Naive thymus-derived CD4-positive, alpha-beta T cell (primary cell): ENCODE results near the gene RNU1-3. TPM values are rescaled to one million over a fixed set of nuclear protein-coding genes. Genes with fewer than 3 reads are reported as not detected.
"Not testable (repeated sequence)": the region's sequence is repeated elsewhere in the genome, so short reads cannot be mapped to it uniquely, and the experiment has no call there.

ENCODE experiments used
- ATAC-seq: fragments of 150-1000 bp; cut with Tn5 transposase; 2 replicates; pipeline ENCODE4 v1.10.0; 2021; ENCODE audit warnings: mild to moderate bottlenecking, moderate library complexity
- CTCF ChIA-PET: fragments of 350-600 bp; sonication (Branson Sonifier 250); formaldehyde crosslinking; loops from one replicate; lab custom pipeline; 2021; ENCODE audit warnings: antibody characterized with exemption; lab: Charles Lee
- POLR2A ChIA-PET: fragments of 350-600 bp; sonication (Branson Sonifier 250); formaldehyde crosslinking; loops from one replicate; lab custom pipeline; 2021; ENCODE audit warnings: antibody characterized with exemption, inconsistent platforms; lab: Charles Lee
- DNase-seq, 9 donors: peaks; one replicate each; pipeline versions ENCODE4 v3.0.0 to v3.0.0-alpha.2; 2020 to 2022; ENCODE audit warnings: mixed read lengths in 1 of 9
- H3K27ac ChIP-seq: one replicate; pipeline ENCODE4 v1.7.0; 2013; ENCODE audit warnings: mild to moderate bottlenecking, low read depth, low read length, moderate library complexity
- H3K27me3 ChIP-seq, 2 donors: one replicate each; pipeline ENCODE4 v1.7.0; 2013; ENCODE audit warnings: low read length in 2 of 2, mild to moderate bottlenecking in 2 of 2, moderate library complexity in 2 of 2; ENCODE audit not compliant: control insufficient read depth in 2 of 2, insufficient read depth in 2 of 2
- H3K36me3 ChIP-seq, 3 experiments: 1 replicate in 2 of 3; 2 replicates in 1 of 3; pipeline ENCODE4 v1.7.0; 2013; ENCODE audit warnings: low read length in 3 of 3, mild to moderate bottlenecking in 3 of 3, moderate library complexity in 1 of 3; ENCODE audit not compliant: insufficient read depth in 3 of 3, control insufficient read depth in 2 of 3
- H3K4me1 ChIP-seq, 2 donors: one replicate each; pipeline ENCODE4 v1.7.0; 2013; ENCODE audit warnings: low read length in 2 of 2, mild to moderate bottlenecking in 2 of 2, moderate library complexity in 1 of 2; ENCODE audit not compliant: control insufficient read depth in 2 of 2, insufficient read depth in 2 of 2
- H3K4me3 ChIP-seq: 2 replicates; pipeline ENCODE4 v1.7.0; 2013; ENCODE audit warnings: mild to moderate bottlenecking, low read length
- H3K9me3 ChIP-seq, 3 experiments: 1 replicate in 2 of 3; 2 replicates in 1 of 3; pipeline ENCODE4 v1.7.0; 2013; ENCODE audit warnings: low read length in 3 of 3; ENCODE audit not compliant: control insufficient read depth in 2 of 3
- H3K27ac Mint-ChIP-seq, 9 donors: one replicate each; pipeline ENCODE4 v1.8.0; 2020 to 2022; ENCODE audit warnings: mixed read lengths in 9 of 9, mild to moderate bottlenecking in 8 of 9, moderate library complexity in 5 of 9, inconsistent platforms in 2 of 9
- H3K27me3 Mint-ChIP-seq, 5 donors: one replicate each; pipeline ENCODE4 v1.8.0; 2021 to 2022; ENCODE audit warnings: mixed read lengths in 5 of 5, mild to moderate bottlenecking in 1 of 5
- H3K36me3 Mint-ChIP-seq, 5 donors: one replicate each; pipeline ENCODE4 v1.8.0; 2020 to 2022; ENCODE audit warnings: mixed read lengths in 5 of 5, mild to moderate bottlenecking in 3 of 5, inconsistent platforms in 1 of 5
- H3K4me1 Mint-ChIP-seq, 7 donors: one replicate each; pipeline ENCODE4 v1.8.0; 2020 to 2022; ENCODE audit warnings: mixed read lengths in 7 of 7, mild to moderate bottlenecking in 3 of 7, inconsistent platforms in 1 of 7
- H3K4me3 Mint-ChIP-seq, 10 donors: one replicate each; pipeline ENCODE4 v1.8.0; 2020 to 2022; ENCODE audit warnings: mild to moderate bottlenecking in 10 of 10, mixed read lengths in 10 of 10, moderate library complexity in 6 of 10, inconsistent platforms in 2 of 10
- H3K9me3 Mint-ChIP-seq, 11 donors: one replicate each; pipeline ENCODE4 v1.8.0; 2020 to 2022; ENCODE audit warnings: mixed read lengths in 11 of 11, mild to moderate bottlenecking in 4 of 11, inconsistent platforms in 1 of 11, moderate library complexity in 1 of 11
- intact Hi-C, 2 donors: fragments of 100-400 bp; cut with micrococcal nuclease; formaldehyde crosslinking; loops; one replicate each; pipeline ENCODE4 v1.15.1; 2023
- polyA plus RNA-seq, 2 donors: library from polyadenylated mRNA; unstranded; fragments of 300-500 nt; fragmentation: Illumina TruSeq; gene quantifications; one replicate each; pipeline ENCODE4 v1.2.3, GENCODE V29; 2021
- total RNA-seq, 6 experiments: library from RNA in 5 of 6; stranded (reverse) in 5 of 6; gene quantifications; 1 replicate in 5 of 6; 2 replicates in 1 of 6; pipeline ENCODE4 v1.2.3 and lab custom pipeline; 2021 to 2026

Gene RNU1-3
- total and polyA plus RNA-seq, 7 experiments from 2014 or later = 2,341 to 4,458 (median 3,337) TPM; not detected in 2

DNA sequence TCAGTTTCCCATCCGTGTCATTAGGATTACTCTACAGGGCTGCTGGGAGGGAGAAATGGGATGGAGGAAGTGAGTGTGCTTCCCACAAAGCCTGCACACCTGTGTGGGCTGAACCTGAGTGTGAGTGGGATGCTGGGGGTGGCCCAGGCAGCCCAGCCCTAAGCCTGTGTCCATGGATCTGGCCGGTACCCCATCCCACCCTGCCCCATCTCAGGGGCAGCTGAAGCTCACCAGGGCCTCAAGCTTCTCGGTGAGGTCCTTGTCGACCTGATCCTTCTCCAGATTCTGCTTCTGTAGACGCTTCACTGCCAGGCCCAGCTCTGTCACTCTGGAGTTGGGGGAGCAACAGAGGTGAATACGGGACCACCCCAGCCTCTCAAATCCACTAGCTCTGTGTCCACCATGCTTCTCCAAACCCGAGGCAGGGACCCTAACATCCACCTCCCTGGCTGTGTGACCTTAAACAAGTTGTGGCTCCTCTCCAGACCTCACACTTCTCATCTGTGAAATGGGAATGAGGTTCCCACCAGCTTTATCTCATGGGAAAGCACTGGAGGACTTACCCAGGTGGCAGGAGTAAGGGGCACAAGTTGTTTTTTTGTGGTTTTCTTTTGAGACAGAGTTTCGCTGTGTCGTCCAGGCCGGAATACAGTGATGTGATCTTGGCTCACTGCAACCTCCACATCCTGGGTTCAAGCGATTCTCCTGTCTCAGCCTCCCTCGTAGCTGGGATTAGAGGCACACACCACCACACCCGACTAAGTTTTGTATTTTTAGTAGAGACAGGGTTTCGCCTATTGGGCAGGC, 34.5 kb downstream of the RNU1-3 start:
- H3K36me3 Mint-ChIP-seq = peaks cover 17 to 68% (median 27%) of the 10 kb centered on the region in 5 donors
- peaks cover 0 to 16% (median 3%) of the 10 kb centered on the region in 7 donors for H3K4me1 Mint-ChIP-seq
- H3K27me3 ChIP-seq, H3K4me3 Mint-ChIP-seq, H3K27ac ChIP-seq, CTCF ChIA-PET, H3K4me1 ChIP-seq, ATAC-seq, intact Hi-C loops, H3K27me3 Mint-ChIP-seq, H3K4me3 ChIP-seq, H3K9me3 Mint-ChIP-seq, H3K9me3 ChIP-seq: not testable (repeated sequence)
- H3K36me3 ChIP-seq = peaks cover 17 to 77% (median 41%) of the 10 kb centered on the region in 3 experiments
- peak overlapping the region in 1 of 9 donors; percentile 51 for H3K27ac Mint-ChIP-seq
- peak in 2 of 9 donors; percentile 5 to 21 for DNase-seq
- POLR2A ChIA-PET = interaction anchor here (0.6 to 1.4 kb wide), 2 partner anchors 12 to 157 kb away, joined by 3 to 5 read pairs; no protein-coding TSS in a partner anchor

DNA sequence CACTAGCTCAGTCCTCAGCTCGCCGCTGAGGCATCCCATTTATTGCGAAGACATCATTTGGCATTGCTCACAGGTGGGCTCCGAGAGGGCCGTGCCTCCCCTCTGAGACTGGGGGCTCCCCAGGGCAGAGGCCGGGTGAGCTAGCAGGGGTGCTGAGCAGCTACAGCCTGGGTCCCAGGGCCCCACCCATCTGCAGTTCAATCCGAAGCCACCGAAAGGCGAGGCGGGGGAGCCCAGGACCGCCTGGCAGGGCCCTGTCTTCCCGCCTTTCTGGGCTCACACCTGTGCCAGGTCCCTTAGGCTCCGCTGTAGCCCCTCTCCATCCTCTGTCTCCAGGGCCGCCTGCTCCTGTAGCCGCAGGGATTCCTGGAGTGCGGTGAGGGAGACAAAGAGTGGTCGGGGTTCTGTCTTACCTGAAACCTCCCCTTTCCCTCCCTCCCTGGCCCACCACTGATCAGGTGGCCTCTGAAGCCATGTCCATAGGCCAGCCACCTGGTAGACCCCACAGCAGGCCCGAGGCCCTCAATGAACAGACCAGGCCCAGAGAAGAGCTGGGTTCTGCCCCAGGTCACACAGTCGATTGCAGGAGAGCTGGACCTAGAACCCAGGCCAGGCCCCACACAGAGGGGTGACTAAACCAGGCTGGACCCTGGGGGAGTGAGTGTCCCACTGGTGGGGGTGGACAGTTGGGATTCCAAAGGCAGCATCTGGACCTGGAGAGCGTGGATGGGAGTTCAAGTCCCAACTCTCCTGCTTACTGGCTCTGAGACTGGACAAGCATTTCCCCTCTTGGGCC, 35.3 kb downstream of the RNU1-3 start:
- Histone ChIP-seq H3K27ac (no peak overlapping the region), H3K4me1 (no peaks in the 10 kb centered on the region), H3K9me3 (no peaks in the 10 kb centered on the region), H3K27me3 (no peaks in the 10 kb centered on the region), H3K36me3 (peaks cover 17 to 76% (median 43%) of the 10 kb centered on the region in 3 experiments), H3K4me3 (no peak overlapping the region)
- no peak overlapping the region for H3K27ac Mint-ChIP-seq
- no peaks in the 10 kb centered on the region for H3K27me3 Mint-ChIP-seq
- peaks cover 17 to 70% (median 27%) of the 10 kb centered on the region in 5 donors for H3K36me3 Mint-ChIP-seq
- no peaks in the 10 kb centered on the region for H3K9me3 Mint-ChIP-seq
- ChIA-PET CTCF (no interaction called here), POLR2A (no interaction called here)
- intact Hi-C loops = no loop called here
- no peak overlapping the region for H3K4me3 Mint-ChIP-seq
- ATAC-seq = no peak
- DNase-seq = peak in 2 of 9 donors; percentile 11 to 33
- H3K4me1 Mint-ChIP-seq = peaks cover 0 to 16% (median 3%) of the 10 kb centered on the region in 7 donors

DNA sequence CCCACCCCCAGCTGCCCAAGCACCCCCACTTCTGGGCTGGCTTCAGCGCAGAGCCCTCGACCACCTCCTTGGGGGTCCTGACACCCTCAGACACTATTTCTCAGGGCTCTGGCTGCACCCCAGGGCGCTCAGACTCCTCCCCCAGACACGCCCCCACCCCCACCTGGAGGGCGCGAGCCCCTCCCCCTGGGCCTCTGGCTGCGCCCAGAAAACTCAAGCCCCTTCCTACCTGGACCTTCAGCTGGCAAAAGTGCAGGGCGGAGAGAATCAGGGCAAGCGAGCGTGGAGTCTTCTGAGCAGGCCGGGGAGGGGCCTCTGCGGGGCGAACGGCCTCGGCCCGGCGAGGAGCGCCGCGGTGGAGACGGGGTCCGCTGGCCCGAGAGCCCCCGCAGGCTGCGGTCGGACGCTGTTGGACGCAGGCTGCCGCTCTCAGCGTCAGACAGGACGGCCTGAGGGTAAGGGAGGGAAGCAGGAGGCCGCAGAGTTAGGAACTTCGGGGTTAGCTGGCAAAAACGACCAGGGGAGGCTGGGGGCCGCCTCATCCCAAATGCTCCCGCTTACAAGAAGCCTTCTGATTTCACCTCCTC, 36.0 kb downstream of the RNU1-3 start:
- intact Hi-C loops = no loop called here
- peak in 2 of 9 donors; percentile 12 to 30 for DNase-seq

DNA sequence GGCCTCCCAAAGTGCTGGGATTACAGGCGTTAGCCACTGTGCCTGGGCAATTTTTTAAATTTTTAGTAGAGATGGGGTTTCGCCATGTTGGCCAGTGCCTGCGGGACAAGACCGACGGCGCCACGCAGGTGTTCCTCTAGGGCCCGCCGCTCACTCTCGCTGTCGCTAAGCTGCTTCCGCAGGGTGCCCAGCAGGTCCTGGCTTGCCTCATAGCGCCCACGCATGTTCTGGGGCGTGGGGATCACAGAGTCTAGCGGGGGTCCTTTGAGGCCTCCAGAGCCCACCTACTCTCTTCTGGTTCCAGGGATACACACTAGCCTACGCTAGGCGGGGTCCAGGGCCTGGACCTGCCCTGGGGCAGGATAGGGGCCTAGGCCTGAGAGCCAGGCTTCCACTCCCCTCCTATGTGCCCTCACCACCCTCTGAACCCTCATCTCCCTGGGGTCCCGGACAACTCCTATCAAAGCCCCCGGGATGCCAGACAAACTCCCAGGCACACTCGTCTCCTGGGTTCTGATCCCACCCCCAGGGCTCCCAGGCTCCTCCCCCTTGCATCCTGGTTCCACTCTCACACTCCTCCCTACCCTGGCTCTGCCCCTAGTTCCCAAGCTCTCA, 36.7 kb downstream of the RNU1-3 start:
- intact Hi-C loops, H3K4me3 ChIP-seq, H3K27ac ChIP-seq, H3K4me1 ChIP-seq, ATAC-seq, POLR2A ChIA-PET, H3K9me3 ChIP-seq, H3K27me3 ChIP-seq, H3K27me3 Mint-ChIP-seq, H3K9me3 Mint-ChIP-seq: not testable (repeated sequence)
- DNase-seq = peak in 2 of 9 donors; percentile 15 to 34
- Mint-ChIP-seq H3K36me3 (peaks cover 24 to 77% (median 37%) of the 10 kb centered on the region in 5 donors), H3K4me3 (peak overlapping the region in 1 of 10 donors; percentile 49), H3K4me1 (peaks cover 0 to 19% (median 3%) of the 10 kb centered on the region in 7 donors), H3K27ac (peak overlapping the region in 3 of 9 donors; percentile 46 to 67 (median 48))
- CTCF ChIA-PET = interaction anchor here (0.6 to 0.8 kb wide), 2 partner anchors 376 to 1125 kb away, joined by 3 to 6 read pairs; no protein-coding TSS in a partner anchor
- peaks cover 17 to 88% (median 54%) of the 10 kb centered on the region in 3 experiments for H3K36me3 ChIP-seq

More for the DNA sequence above, 36.0 kb downstream of the RNU1-3 start:
- Histone ChIP-seq H3K4me3 (no peak overlapping the region), H3K36me3 (peaks cover 17 to 83% (median 50%) of the 10 kb centered on the region in 3 experiments), H3K27me3 (no peaks in the 10 kb centered on the region), H3K4me1 (no peaks in the 10 kb centered on the region), H3K9me3 (no peaks in the 10 kb centered on the region), H3K27ac (no peak overlapping the region)
- no peak for ATAC-seq
- Mint-ChIP-seq H3K4me1 (peaks cover 0 to 19% (median 3%) of the 10 kb centered on the region in 7 donors), H3K36me3 (peaks cover 22 to 77% (median 34%) of the 10 kb centered on the region in 5 donors), H3K27me3 (no peaks in the 10 kb centered on the region), H3K9me3 (no peaks in the 10 kb centered on the region), H3K4me3 (no peak overlapping the region), H3K27ac (peak overlapping the region in 1 of 9 donors; percentile 17)
- POLR2A ChIA-PET = no interaction called here
- CTCF ChIA-PET = no interaction called here

DNA sequence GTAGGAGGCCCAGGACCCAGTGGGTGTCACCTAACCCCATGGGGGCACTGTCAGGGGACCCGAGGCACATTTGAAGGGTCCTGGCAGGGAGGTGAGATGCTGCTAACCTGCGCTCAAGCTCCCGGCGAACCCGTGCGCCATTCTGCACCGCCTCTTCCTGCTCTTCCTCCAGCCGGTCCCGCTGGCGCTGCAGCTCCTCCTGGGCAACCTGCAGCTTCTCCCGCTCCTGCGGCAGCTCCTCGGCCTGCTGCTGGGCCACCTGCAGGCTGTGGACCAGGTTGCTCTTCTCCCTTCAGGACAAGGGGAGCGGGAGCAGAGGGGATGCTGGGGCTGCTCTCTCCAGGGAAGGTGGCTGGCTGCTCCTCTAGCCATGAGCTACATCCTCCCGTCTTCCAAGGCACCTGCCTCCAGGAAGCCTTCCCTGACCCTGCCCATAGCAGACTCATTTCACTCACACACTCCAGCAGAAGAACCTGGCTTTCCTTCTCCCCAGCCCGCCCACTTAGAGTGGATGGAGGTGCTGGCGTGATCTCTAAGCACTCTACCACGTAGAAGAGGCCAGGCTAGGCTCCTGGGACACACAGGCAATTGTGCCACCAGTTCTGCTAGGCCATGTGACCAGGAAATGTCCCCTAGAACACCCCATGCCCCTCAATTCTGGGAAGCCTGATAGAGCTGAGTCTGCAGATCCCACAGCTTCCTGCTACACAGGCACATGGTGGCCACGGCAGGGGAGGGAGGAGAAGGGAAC, 38.2 kb downstream of the RNU1-3 start:
- Mint-ChIP-seq H3K27me3 (no peaks in the 10 kb centered on the region), H3K36me3 (peaks cover 18 to 63% (median 31%) of the 10 kb centered on the region in 5 donors), H3K9me3 (no peaks in the 10 kb centered on the region), H3K4me3 (no peak overlapping the region), H3K4me1 (peaks cover 0 to 11% (median 0%) of the 10 kb centered on the region in 7 donors), H3K27ac (peak overlapping the region in 3 of 9 donors; percentile 8 to 18 (median 16))
- ChIA-PET CTCF (no interaction called here), POLR2A (interaction anchor here (0.7 kb wide), 1 partner anchor 28 kb away, joined by 3 read pairs; no protein-coding TSS in a partner anchor)
- Histone ChIP-seq H3K9me3 (no peaks in the 10 kb centered on the region), H3K27ac (no peak overlapping the region), H3K27me3 (no peaks in the 10 kb centered on the region), H3K4me1 (no peaks in the 10 kb centered on the region), H3K4me3 (no peak overlapping the region), H3K36me3 (peaks cover 13 to 88% (median 56%) of the 10 kb centered on the region in 3 experiments)
- no peak for ATAC-seq
- peak in 2 of 9 donors; percentile 11 to 36 for DNase-seq
- intact Hi-C loops = no loop called here
